GM12891 (cell line): ENCODE measurements around the gene CBX2.

ENCODE experiments used
- DNase-seq: peaks from one replicate; pipeline ENCODE4 v3.0.0; 2011; ENCODE audit warnings: low spot score; ENCODE audit not compliant: insufficient read length
- FAIRE-seq: peaks from 2 replicates; lab custom pipeline; 2011; peaks lifted over from hg19 to GRCh38; lab: Jason Lieb, UNC
- PAX5 ChIP-seq: IDR thresholded peaks from 2 replicates; pipeline ENCODE4 v1.6.1; 2011; ENCODE audit warnings: low read length, moderate library complexity, mild to moderate bottlenecking; ENCODE audit not compliant: insufficient read depth, severe bottlenecking
- POLR2A ChIP-seq: IDR thresholded peaks from 2 replicates; pipeline ENCODE4 v1.6.1; 2011; ENCODE audit warnings: low read depth, low read length, control low read depth
- POLR2AphosphoS5 ChIP-seq: IDR thresholded peaks from 2 replicates; pipeline ENCODE4 v1.6.1; 2011; ENCODE audit warnings: low read depth, low read length, control low read depth
- POU2F2 ChIP-seq: IDR thresholded peaks from 2 replicates; pipeline ENCODE4 v1.6.1; 2011; ENCODE audit warnings: low read depth, mild to moderate bottlenecking, control low read depth, low read length, moderate library complexity
- SPI1 ChIP-seq: IDR thresholded peaks from 2 replicates; pipeline ENCODE4 v1.6.1; 2011; ENCODE audit warnings: low read depth, low read length, control low read depth
- TAF1 ChIP-seq: IDR thresholded peaks from 2 replicates; pipeline ENCODE4 v1.6.1; 2011; ENCODE audit warnings: low read depth, low read length, control low read depth

Gene CBX2

GRCh38 chr17:79742589-79742918 lies 35.4 kb upstream of the CBX2 start:
- DNase-seq, result no peak
- FAIRE-seq, result no peak
- TF ChIP-seq POLR2AphosphoS5, result no peak
- no peak for TF ChIP-seq POLR2A
- TF ChIP-seq TAF1, result no peak
- no peak for TF ChIP-seq SPI1
- no peak for TF ChIP-seq POU2F2
- TF ChIP-seq PAX5, result no peak

- FAIRE-seq (no peak), DNase-seq (no peak)
- TF ChIP-seq POU2F2, result no peak
- no peak for TF ChIP-seq POLR2A
- TF ChIP-seq TAF1, result no peak
- TF ChIP-seq PAX5, result no peak
Observed at GRCh38 chr17:79742951-79743476, 34.9 kb upstream of the CBX2 start.

GRCh38 chr17:79743614-79744013 lies 34.3 kb upstream of the CBX2 start:
- DNase-seq, result no peak
- no peak for FAIRE-seq
- TF ChIP-seq SPI1, result no peak
- no peak for TF ChIP-seq POLR2A
- no peak for TF ChIP-seq PAX5
- TF ChIP-seq TAF1, result no peak
- TF ChIP-seq POU2F2, result no peak
- no peak for TF ChIP-seq POLR2AphosphoS5

- FAIRE-seq (no peak), DNase-seq (no peak)
- TF ChIP-seq POU2F2, result no peak
- no peak for TF ChIP-seq TAF1
- no peak for TF ChIP-seq SPI1
- no peak for TF ChIP-seq PAX5
- TF ChIP-seq POLR2A, result no peak
- no peak for TF ChIP-seq POLR2AphosphoS5
Observed at GRCh38 chr17:79745641-79746105, 32.3 kb upstream of the CBX2 start.

GRCh38 chr17:79746889-79747507 lies 30.9 kb upstream of the CBX2 start:
- no peak for TF ChIP-seq PAX5
- FAIRE-seq, result no peak

GRCh38 chr17:79747508-79748294 lies 30.2 kb upstream of the CBX2 start:
- DNase-seq (no peak), FAIRE-seq (no peak)
- TF ChIP-seq POLR2A (no peak), SPI1 (no peak), PAX5 (no peak), POU2F2 (no peak)

More at GRCh38 chr17:79746889-79747507, 30.9 kb upstream of the CBX2 start:
- no peak for DNase-seq

GRCh38 chr17:79748295-79749099 lies 29.5 kb upstream of the CBX2 start:
- TF ChIP-seq PAX5, result no peak
- TF ChIP-seq POLR2AphosphoS5, result no peak
- TF ChIP-seq SPI1, result no peak
- no peak for TF ChIP-seq TAF1
- no peak for TF ChIP-seq POU2F2
- no peak for TF ChIP-seq POLR2A
- DNase-seq, result no peak

GRCh38 chr17:79749156-79749815 lies 28.7 kb upstream of the CBX2 start:
- TF ChIP-seq POU2F2, result no peak
- no peak for TF ChIP-seq TAF1
- TF ChIP-seq POLR2AphosphoS5, result no peak
- no peak for TF ChIP-seq SPI1
- TF ChIP-seq PAX5, result no peak
- TF ChIP-seq POLR2A, result no peak
- FAIRE-seq, result no peak
- DNase-seq, result no peak

More at GRCh38 chr17:79748295-79749099, 29.5 kb upstream of the CBX2 start:
- FAIRE-seq, result no peak

GRCh38 chr17:79749958-79750357 lies 28.0 kb upstream of the CBX2 start:
- no peak for TF ChIP-seq POLR2A
- no peak for TF ChIP-seq POLR2AphosphoS5
- no peak for TF ChIP-seq PAX5
- no peak for TF ChIP-seq TAF1
- no peak for TF ChIP-seq POU2F2
- TF ChIP-seq SPI1, result no peak
- DNase-seq, result no peak
- no peak for FAIRE-seq
